Right lobe of liver (tissue), 4 donors: ENCODE data around the gene IGSF9B.

Experiments used
- CTCF ChIP-seq, 4 donors: fragments of 200-600 bp in 3 of 4; fragments of 450-650 bp in 1 of 4; IDR thresholded peaks; one replicate each; pipeline versions ENCODE4 v1.5.1 to v1.8.0; 2016 to 2022; ENCODE audit warnings: antibody characterized with exemption in 4 of 4, mild to moderate bottlenecking in 2 of 4
- POLR2A ChIP-seq: fragments of 450-650 bp; IDR thresholded peaks from one replicate; pipeline ENCODE4 v1.6.1; 2017; ENCODE audit warnings: antibody characterized with exemption, mild to moderate bottlenecking
- donor health status: DM: no; HTN: no; CAD: no.
- donor health status: DM: no; HTN: no; CAD: no.
- donor health status: DM: no; HTN: yes; CAD: no.

DNA sequence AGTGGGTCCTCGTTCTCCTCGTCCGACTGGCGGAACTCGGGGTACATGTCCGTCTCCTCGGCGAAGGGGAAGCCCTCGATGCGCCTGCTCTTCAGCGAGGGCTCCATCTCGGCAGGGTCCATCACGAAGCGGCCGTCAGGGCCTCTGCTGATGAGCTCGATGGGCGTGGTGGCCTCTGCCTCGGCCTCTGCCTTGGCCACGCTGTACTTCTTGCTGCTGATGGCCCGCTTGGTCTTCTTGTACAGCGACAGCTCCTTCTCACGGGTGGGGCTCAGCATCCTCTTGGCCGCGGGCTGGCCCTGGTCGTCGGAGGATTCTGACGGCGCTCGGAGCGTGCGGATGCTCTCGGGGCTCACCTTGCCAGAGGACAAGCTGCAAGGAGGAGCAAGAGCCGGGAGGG is 35.7 kb downstream of the IGSF9B start:
- TF ChIP-seq CTCF (IDR thresholded peaks at IDR 0.05) (no peak), POLR2A (no peak)
